ENCODE measurements around the gene CHST5.
"Not testable (repeated sequence)": the region's sequence is repeated elsewhere in the genome, so short reads cannot be mapped to it uniquely, and the experiment has no call there.

Gene CHST5

GRCh38 chr16:75502916-75503605 lies 32.8 kb downstream of the CHST5 start:
- no peak for DNase-seq

- DNase-seq, result not testable (repeated sequence)
These were observed 34.1 kb downstream of the CHST5 start for GRCh38 chr16:75501820-75502219.

- no peak for DNase-seq
These were observed 34.5 kb downstream of the CHST5 start for GRCh38 chr16:75501359-75501758.

GRCh38 chr16:75498605-75499322 lies 37.1 kb downstream of the CHST5 start:
- DNase-seq, result not testable (repeated sequence)

- DNase-seq, result peak; percentile 3
These were observed 38.4 kb downstream of the CHST5 start for GRCh38 chr16:75497558-75497957.

GRCh38 chr16:75495076-75495674 lies 40.7 kb downstream of the CHST5 start, which contains the start of gene CHST6:
Gene CHST6 (minus strand): TSS chr16:75495441. CDS start chr16:75479828, 15,613 bp downstream.
- DNase-seq, result peak; percentile 58

- peak; percentile 10 for DNase-seq
These were observed 41.2 kb downstream of the CHST5 start for GRCh38 chr16:75494661-75495075.

GRCh38 chr16:75494184-75494583 lies 41.7 kb downstream of the CHST5 start:
- no peak for DNase-seq

GRCh38 chr16:75491876-75492275 lies 44.0 kb downstream of the CHST5 start:
- peak; percentile 75 for DNase-seq

- DNase-seq, result no peak
These were observed 47.6 kb downstream of the CHST5 start for GRCh38 chr16:75488322-75488721.

GRCh38 chr16:75486676-75487313 lies 49.1 kb downstream of the CHST5 start:
- no peak for DNase-seq

- peak; percentile 73 for DNase-seq
These were observed 49.8 kb downstream of the CHST5 start for GRCh38 chr16:75486014-75486675.

- DNase-seq, result no peak
These were observed 50.5 kb downstream of the CHST5 start for GRCh38 chr16:75485230-75486013.

- DNase-seq, result peak; percentile 7
These were observed 52.7 kb downstream of the CHST5 start for GRCh38 chr16:75483222-75483621.

GRCh38 chr16:75482434-75483205 lies 53.3 kb downstream of the CHST5 start:
- no peak for DNase-seq

- peak; percentile 2 for DNase-seq
These were observed 54.4 kb downstream of the CHST5 start for GRCh38 chr16:75481475-75481874.

GRCh38 chr16:75479421-75479990 lies 56.4 kb downstream of the CHST5 start:
- no peak for DNase-seq
